ENCODE results near the gene TUBA1A.

TUBA1A gene

GRCh38 chr12:49208146-49208545 is 19.3 kb upstream of the TUBA1A start:
- no peak for ATAC-seq
- TF ChIP-seq ZFP3 (CRISPR knock-in tag; IDR thresholded peaks at IDR 0.05) = no peak
- TF ChIP-seq OSR1 (CRISPR knock-in tag; IDR thresholded peaks at IDR 0.05) = no peak
- no peak for TF ChIP-seq RARB (CRISPR knock-in tag; IDR thresholded peaks at IDR 0.05)
- TF ChIP-seq CSDC2 (CRISPR knock-in tag; IDR thresholded peaks at IDR 0.05) = no peak
- TF ChIP-seq GLIS3 (CRISPR knock-in tag; IDR thresholded peaks at IDR 0.05) = no peak
- no peak for TF ChIP-seq POU6F1 (CRISPR knock-in tag; IDR thresholded peaks at IDR 0.05; ENCODE audit: borderline replicate concordance, low read depth)
- no peak for TF ChIP-seq ZFP30 (CRISPR knock-in tag; IDR thresholded peaks at IDR 0.05)
- no peak for TF ChIP-seq ESRRG (CRISPR knock-in tag; IDR thresholded peaks at IDR 0.05)
- no peak for TF ChIP-seq ISL1 (CRISPR knock-in tag; IDR thresholded peaks at IDR 0.05)
- TF ChIP-seq PPARA (CRISPR knock-in tag; IDR thresholded peaks at IDR 0.05; ENCODE audit: borderline replicate concordance) = no peak
- TF ChIP-seq TOX (CRISPR knock-in tag; IDR thresholded peaks at IDR 0.05; ENCODE audit: borderline replicate concordance) = no peak
- TF ChIP-seq ZNF70 (CRISPR knock-in tag; IDR thresholded peaks at IDR 0.05) = no peak
- no peak for TF ChIP-seq ZC3H10 (CRISPR knock-in tag; IDR thresholded peaks at IDR 0.05)

- ATAC-seq = no peak
- TF ChIP-seq POU6F1 (CRISPR knock-in tag; IDR thresholded peaks at IDR 0.05; ENCODE audit: borderline replicate concordance, low read depth) (no peak), TSHZ2 (CRISPR knock-in tag; IDR thresholded peaks at IDR 0.05) (no peak), OSR1 (CRISPR knock-in tag; IDR thresholded peaks at IDR 0.05) (no peak), ZFP30 (CRISPR knock-in tag; IDR thresholded peaks at IDR 0.05) (no peak), BACH2 (CRISPR knock-in tag; IDR thresholded peaks at IDR 0.05; ENCODE audit: borderline replicate concordance) (no peak), ZFP3 (CRISPR knock-in tag; IDR thresholded peaks at IDR 0.05) (no peak), CREB5 (CRISPR knock-in tag; IDR thresholded peaks at IDR 0.05; ENCODE audit: low read depth) (no peak), ESRRG (CRISPR knock-in tag; IDR thresholded peaks at IDR 0.05) (no peak), RARB (CRISPR knock-in tag; IDR thresholded peaks at IDR 0.05) (no peak), CSDC2 (CRISPR knock-in tag; IDR thresholded peaks at IDR 0.05) (no peak), ISL1 (CRISPR knock-in tag; IDR thresholded peaks at IDR 0.05) (no peak), TCF4 (CRISPR knock-in tag; IDR thresholded peaks at IDR 0.05; ENCODE audit: borderline replicate concordance) (no peak), ARNTL (CRISPR knock-in tag; IDR thresholded peaks at IDR 0.05; ENCODE audit: borderline replicate concordance, low read depth) (no peak), GLIS3 (CRISPR knock-in tag; IDR thresholded peaks at IDR 0.05) (no peak), ZNF70 (CRISPR knock-in tag; IDR thresholded peaks at IDR 0.05) (no peak)
Measured at GRCh38 chr12:49206389-49206788, 17.5 kb upstream of the TUBA1A start.

GRCh38 chr12:49201595-49202295 is 12.9 kb upstream of the TUBA1A start:
- ATAC-seq = peak; percentile 85
- TF ChIP-seq BACH2 (CRISPR knock-in tag; IDR thresholded peaks at IDR 0.05; ENCODE audit: borderline replicate concordance) = no peak
- no peak for TF ChIP-seq CSRNP3 (CRISPR knock-in tag; IDR thresholded peaks at IDR 0.05)
- TF ChIP-seq CSDC2 (CRISPR knock-in tag; IDR thresholded peaks at IDR 0.05) = no peak
- TF ChIP-seq ZFP3 (CRISPR knock-in tag; IDR thresholded peaks at IDR 0.05) = no peak
- no peak for TF ChIP-seq ESRRG (CRISPR knock-in tag; IDR thresholded peaks at IDR 0.05)
- TF ChIP-seq CREB5 (CRISPR knock-in tag; IDR thresholded peaks at IDR 0.05; ENCODE audit: low read depth) = 0 out of 2 replicates have a peak, but pooled peaks have one; percentile 25
- no peak for TF ChIP-seq SNAI2 (CRISPR knock-in tag; IDR thresholded peaks at IDR 0.05)
- TF ChIP-seq OSR1 (CRISPR knock-in tag; IDR thresholded peaks at IDR 0.05) = no peak
- TF ChIP-seq GLIS3 (CRISPR knock-in tag; IDR thresholded peaks at IDR 0.05) = no peak

All from SK-N-SH treated with all-trans-retinoic acid at 6 μM for 48 hours (cell line).